ENCODE measurements around the gene TMEM200A.

TMEM200A gene

DNA sequence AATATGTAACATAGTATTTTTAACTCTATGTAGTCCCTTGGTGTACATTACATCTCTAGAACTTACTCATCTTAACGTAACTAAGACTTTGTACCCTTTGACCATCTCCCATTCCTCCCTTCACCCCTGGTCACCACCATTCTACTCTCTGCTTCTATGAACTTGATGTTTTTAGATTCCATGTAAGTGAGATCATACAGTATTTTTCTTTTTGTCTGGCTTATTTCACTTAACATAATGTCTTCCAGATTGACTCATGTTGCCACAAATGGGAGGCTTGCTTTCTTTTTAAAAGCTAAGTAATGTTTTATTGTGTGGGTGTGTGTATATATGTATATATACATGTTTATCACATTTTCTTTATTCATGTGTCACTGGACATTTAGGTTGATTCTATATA, 55.8 kb downstream of the TMEM200A start:
- TF ChIP-seq CTCF (IDR thresholded peaks at IDR 0.05; ENCODE audit: borderline replicate concordance, insufficient read depth, low read depth, low read length) = no peak
- H3K4me3 ChIP-seq (ENCODE audit: low read depth, low read length) = no peak overlapping the region

- no peak overlapping the region for H3K4me3 ChIP-seq (ENCODE audit: low read depth, low read length)
- no peak for TF ChIP-seq CTCF (IDR thresholded peaks at IDR 0.05; ENCODE audit: borderline replicate concordance, insufficient read depth, low read depth, low read length)
Observed at GRCh38 chr6:130423044-130423443, 57.2 kb downstream of the TMEM200A start.

GRCh38 chr6:130424710-130425109, 58.9 kb downstream of the TMEM200A start:
- TF ChIP-seq CTCF (IDR thresholded peaks at IDR 0.05; ENCODE audit: borderline replicate concordance, insufficient read depth, low read depth, low read length) = no peak
- no peak overlapping the region for H3K4me3 ChIP-seq (ENCODE audit: low read depth, low read length)

DNA sequence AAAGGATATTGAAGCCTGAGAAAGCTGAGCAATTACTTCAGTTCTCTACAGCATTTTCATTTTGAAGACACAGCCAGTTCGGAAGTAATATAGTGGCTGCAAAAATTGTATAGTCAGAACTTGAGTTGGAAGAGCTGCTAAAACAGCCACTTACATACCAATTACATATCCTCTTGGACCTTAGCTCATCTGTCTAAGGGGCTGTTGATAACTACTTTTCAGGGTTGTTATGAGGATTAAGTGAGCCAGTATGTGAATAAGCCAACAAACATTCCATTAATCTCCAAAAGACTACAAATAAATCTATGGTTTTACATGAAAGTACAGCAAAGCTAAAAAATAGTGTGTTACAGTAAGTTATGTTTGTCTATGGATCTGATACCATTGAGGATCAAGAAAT, 59.7 kb downstream of the TMEM200A start:
- no peak for TF ChIP-seq CTCF (IDR thresholded peaks at IDR 0.05; ENCODE audit: borderline replicate concordance, insufficient read depth, low read depth, low read length)

GRCh38 chr6:130426066-130426721, 60.4 kb downstream of the TMEM200A start:
- no peak overlapping the region for H3K4me3 ChIP-seq (ENCODE audit: low read depth, low read length)
- no peak for TF ChIP-seq CTCF (IDR thresholded peaks at IDR 0.05; ENCODE audit: borderline replicate concordance, insufficient read depth, low read depth, low read length)

More for the DNA sequence above, 59.7 kb downstream of the TMEM200A start:
- H3K4me3 ChIP-seq (ENCODE audit: low read depth, low read length) = no peak overlapping the region

GRCh38 chr6:130431346-130431852, 65.6 kb downstream of the TMEM200A start:
- no peak overlapping the region for H3K4me3 ChIP-seq (ENCODE audit: low read depth, low read length)
- no peak for TF ChIP-seq CTCF (IDR thresholded peaks at IDR 0.05; ENCODE audit: borderline replicate concordance, insufficient read depth, low read depth, low read length)

- no peak for TF ChIP-seq CTCF (IDR thresholded peaks at IDR 0.05; ENCODE audit: borderline replicate concordance, insufficient read depth, low read depth, low read length)
- no peak overlapping the region for H3K4me3 ChIP-seq (ENCODE audit: low read depth, low read length)
Observed at GRCh38 chr6:130432838-130433237, 67.0 kb downstream of the TMEM200A start.

All from GM12875 (cell line).